ENCODE results near the gene DHX16. TPM values are rescaled to one million over a fixed set of nuclear protein-coding genes. Genes with fewer than 3 reads are reported as not detected.

The DHX16 gene
- total RNA-seq, 1 donor: 32.0 TPM

DNA sequence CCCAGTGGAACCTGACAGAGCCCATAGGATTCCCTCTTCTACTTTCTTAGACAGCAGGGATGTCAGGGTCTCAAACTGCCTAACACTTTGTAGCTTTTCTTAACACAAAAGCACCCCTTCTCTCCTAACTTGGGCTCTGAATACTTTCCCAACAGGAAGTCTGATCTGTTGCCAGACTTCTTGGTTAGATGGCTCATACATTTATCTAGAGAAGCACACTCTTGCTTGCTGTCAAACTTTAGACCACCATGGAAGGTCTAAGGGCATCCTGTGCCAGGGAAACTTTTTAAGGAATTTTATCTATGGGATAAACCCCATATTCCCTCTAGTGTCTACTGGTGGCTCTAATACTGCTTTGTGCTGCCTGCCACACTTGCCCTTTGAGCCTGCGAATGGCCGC, 29.1 kb downstream of the DHX16 start:
- TF ChIP-seq, protein P1, sequence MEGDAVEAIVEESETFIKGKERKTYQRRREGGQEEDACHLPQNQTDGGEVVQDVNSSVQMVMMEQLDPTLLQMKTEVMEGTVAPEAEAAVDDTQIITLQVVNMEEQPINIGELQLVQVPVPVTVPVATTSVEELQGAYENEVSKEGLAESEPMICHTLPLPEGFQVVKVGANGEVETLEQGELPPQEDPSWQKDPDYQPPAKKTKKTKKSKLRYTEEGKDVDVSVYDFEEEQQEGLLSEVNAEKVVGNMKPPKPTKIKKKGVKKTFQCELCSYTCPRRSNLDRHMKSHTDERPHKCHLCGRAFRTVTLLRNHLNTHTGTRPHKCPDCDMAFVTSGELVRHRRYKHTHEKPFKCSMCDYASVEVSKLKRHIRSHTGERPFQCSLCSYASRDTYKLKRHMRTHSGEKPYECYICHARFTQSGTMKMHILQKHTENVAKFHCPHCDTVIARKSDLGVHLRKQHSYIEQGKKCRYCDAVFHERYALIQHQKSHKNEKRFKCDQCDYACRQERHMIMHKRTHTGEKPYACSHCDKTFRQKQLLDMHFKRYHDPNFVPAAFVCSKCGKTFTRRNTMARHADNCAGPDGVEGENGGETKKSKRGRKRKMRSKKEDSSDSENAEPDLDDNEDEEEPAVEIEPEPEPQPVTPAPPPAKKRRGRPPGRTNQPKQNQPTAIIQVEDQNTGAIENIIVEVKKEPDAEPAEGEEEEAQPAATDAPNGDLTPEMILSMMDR (IDR thresholded peaks at IDR 0.05; ENCODE audit: insufficient read depth, low read depth, low read length): no peak
- H3K4me3 ChIP-seq (ENCODE audit: low read depth, low read length): no peak overlapping the region
- no peak for DNase-seq (ENCODE audit: low read depth)

DNA sequence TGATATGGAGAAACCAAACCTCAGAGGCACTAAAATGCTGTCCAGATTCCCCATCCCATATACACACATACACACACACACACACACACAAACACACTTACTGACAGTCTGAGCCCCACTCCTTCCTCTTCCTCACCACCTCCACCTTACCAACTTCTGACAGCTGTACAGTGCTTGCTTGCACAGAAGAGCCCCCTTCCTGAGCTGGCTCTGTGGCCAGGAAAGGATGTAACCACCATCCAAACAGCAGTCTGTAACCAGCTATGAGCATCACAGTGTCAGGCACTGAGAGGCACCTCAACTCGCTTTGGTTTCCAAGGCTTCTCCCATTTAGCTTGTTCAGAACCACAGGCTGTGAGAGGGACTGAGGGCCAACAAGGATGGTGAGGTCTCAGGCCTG, 31.8 kb downstream of the DHX16 start:
- no peak overlapping the region for H3K4me3 ChIP-seq (ENCODE audit: low read depth, low read length)
- TF ChIP-seq, protein P1 (IDR thresholded peaks at IDR 0.05; ENCODE audit: insufficient read depth, low read depth, low read length): no peak
- DNase-seq (ENCODE audit: low read depth): no peak

DNA sequence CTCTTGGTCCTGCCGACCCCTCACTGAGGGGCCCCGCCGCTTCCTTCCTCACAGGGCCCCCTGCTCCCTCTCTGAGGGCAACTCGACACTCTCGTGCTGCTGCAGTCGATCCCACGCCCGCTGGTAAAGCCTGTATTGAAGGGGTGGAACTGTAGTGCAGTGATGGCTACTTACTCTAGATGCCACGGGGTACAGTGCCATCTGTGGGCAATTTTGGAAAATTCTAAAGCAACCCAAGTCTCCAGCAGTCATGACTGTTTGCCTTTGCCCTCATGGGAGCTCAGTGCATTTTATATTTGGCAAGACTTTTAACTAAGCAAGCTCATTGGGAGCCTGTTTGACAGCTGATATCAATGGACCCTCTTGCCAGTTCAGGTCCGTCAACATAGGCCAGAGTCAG, 32.3 kb downstream of the DHX16 start:
- no peak for DNase-seq (ENCODE audit: low read depth)
- no peak overlapping the region for H3K4me3 ChIP-seq (ENCODE audit: low read depth, low read length)
- TF ChIP-seq, protein P1 (IDR thresholded peaks at IDR 0.05; ENCODE audit: insufficient read depth, low read depth, low read length): no peak

DNA sequence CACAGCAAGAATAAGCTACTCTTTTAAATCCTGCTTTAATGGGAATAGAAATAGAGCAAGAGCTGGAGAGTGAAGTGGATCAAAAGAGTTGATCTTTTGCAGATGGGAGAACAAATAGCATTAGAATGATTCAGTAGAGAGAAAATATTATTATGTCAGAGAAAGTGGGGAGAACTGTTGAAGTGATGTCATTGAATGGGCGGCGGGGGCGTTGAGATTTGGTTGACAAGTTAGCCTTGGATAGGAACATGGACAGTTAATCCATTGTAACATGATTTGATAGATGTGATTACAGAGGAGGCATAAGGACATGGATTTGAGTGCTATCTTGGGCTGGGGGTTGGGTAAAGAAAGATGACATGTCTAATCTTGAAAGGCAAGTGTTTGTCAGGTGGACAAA, 37.0 kb downstream of the DHX16 start:
- no peak overlapping the region for H3K4me3 ChIP-seq (ENCODE audit: low read depth, low read length)
- no peak for DNase-seq (ENCODE audit: low read depth)
- TF ChIP-seq, protein P1 (IDR thresholded peaks at IDR 0.05; ENCODE audit: insufficient read depth, low read depth, low read length): no peak

DNA sequence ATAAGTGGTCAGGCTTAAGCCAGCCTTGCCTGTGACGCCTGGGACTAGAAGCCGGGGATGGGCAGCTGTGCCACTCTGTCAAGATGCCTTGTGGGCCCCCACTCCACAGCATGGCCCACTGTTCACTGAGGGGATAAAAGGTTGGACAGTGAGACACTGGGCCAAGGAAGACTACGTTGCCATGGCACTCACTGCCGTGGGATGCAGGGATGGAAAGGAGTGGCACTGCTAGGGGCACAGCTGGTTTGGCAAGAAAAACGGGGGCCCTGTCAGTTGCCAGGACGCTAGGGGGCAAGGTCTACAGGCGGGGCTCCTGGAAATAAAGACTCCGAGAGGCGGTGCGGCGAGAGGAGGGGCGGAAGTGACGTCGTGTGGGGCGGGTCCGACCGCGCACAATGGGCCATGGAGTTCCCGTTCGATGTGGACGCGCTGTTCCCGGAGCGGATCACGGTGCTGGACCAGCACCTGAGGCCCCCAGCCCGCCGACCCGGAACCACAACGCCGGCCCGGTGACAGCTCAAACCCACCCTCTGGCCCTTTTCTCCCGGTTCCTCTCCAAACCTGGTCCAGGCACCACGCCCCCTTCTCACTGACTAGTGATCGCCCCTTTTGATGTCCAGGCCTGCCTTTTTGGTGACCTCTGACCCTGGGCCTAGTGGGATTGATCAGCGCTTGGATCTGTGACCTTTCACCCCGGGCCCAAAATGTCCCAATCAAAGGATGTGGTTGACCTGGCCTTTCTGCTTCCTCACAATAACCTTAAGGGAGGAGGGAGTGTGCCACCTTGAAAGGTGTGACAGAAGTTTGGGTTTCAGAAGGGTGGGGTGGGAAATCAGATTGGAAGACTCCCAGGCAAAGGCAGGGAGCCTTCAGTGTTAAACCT, 46.1 kb downstream of the DHX16 start, which contains the start of gene ATAT1:
Gene ATAT1, plus strand, starts transcription at position 391 of the 883 bp plus-strand sequence.
- TF ChIP-seq, protein P1 (IDR thresholded peaks at IDR 0.05; ENCODE audit: insufficient read depth, low read depth, low read length): peak; percentile 41
- H3K4me3 ChIP-seq (ENCODE audit: low read depth, low read length): peak within 1 kb of the TSS; percentile 79
- DNase-seq (ENCODE audit: low read depth): peak; percentile 75

DNA sequence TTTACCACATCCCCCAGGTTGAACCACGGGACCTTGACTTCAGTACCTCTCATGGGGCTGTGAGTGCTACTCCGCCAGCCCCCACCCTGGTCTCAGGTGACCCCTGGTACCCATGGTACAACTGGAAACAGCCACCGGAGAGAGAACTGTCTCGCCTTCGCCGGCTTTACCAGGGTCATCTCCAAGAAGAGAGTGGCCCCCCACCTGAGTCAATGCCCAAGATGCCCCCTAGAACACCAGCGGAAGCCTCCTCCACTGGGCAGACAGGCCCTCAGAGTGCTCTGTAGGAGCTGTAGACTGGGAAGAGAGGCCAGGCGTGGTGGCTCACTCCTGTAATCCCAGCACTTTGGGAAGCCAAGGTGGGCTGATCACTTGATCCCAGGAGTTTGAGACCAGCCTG, 47.3 kb downstream of the DHX16 start:
- no peak overlapping the region for H3K4me3 ChIP-seq (ENCODE audit: low read depth, low read length)
- TF ChIP-seq, protein P1 (IDR thresholded peaks at IDR 0.05; ENCODE audit: insufficient read depth, low read depth, low read length): no peak
- no peak for DNase-seq (ENCODE audit: low read depth)

Data from fibroblast of villous mesenchyme (primary cell).